Activated naive CD4-positive, alpha-beta T cell treated with anti-CD3 and anti-CD28 coated beads, Interleukin-2, amount 50 U/mL, for 72 hours (primary cell): Measurements from ENCODE around the gene CLSTN1. TPM values are rescaled to one million over a fixed set of nuclear protein-coding genes. Genes with fewer than 3 reads are reported as not detected.
"Not testable (repeated sequence)": the region's sequence is repeated elsewhere in the genome, so short reads cannot be mapped to it uniquely, and the experiment has no call there.

Experiments used
- ATAC-seq, 2 donors: fragments of 150-1000 bp; cut with Tn5 transposase; 2 replicates each; pipeline ENCODE4 v1.10.0; 2021; ENCODE audit warnings: mild to moderate bottlenecking in 2 of 2, moderate library complexity in 2 of 2
- DNase-seq, 2 donors: peaks; one replicate each; pipeline ENCODE4 v3.0.0; 2021 to 2022; ENCODE audit warnings: low spot score in 2 of 2
- H3K27ac Mint-ChIP-seq, 2 donors: one replicate each; pipeline ENCODE4 v1.8.0; 2022; ENCODE audit warnings: mild to moderate bottlenecking in 2 of 2, mixed read lengths in 2 of 2
- H3K36me3 Mint-ChIP-seq, 2 donors: one replicate each; pipeline ENCODE4 v1.8.0; 2022; ENCODE audit warnings: mixed read lengths in 2 of 2
- H3K9me3 Mint-ChIP-seq, 2 donors: one replicate each; pipeline ENCODE4 v1.8.0; 2022; ENCODE audit warnings: mixed read lengths in 2 of 2
- total RNA-seq, 2 donors: library from RNA; stranded (reverse); gene quantifications; one replicate each; pipeline ENCODE4 v1.2.3, GENCODE V29; 2022

The CLSTN1 gene
- total RNA-seq, 2 donors from 2014 or later: 15.6 to 43.3 TPM

- H3K27ac Mint-ChIP-seq: no peak overlapping the region
- no peaks in the 10 kb centered on the region for H3K36me3 Mint-ChIP-seq
- no peaks in the 10 kb centered on the region for H3K9me3 Mint-ChIP-seq
- ATAC-seq: no peak
- DNase-seq: no peak
These were observed 29.7 kb downstream of the CLSTN1 start for GRCh38 chr1:9794081-9794480.

GRCh38 chr1:9793291-9793690, 30.5 kb downstream of the CLSTN1 start:
- DNase-seq: no peak
- Mint-ChIP-seq H3K36me3 (no peaks in the 10 kb centered on the region), H3K27ac (no peak overlapping the region), H3K9me3 (no peaks in the 10 kb centered on the region)
- ATAC-seq: no peak

- DNase-seq (no peak), ATAC-seq (no peak)
- Mint-ChIP-seq H3K36me3 (no peaks in the 10 kb centered on the region), H3K27ac (no peak overlapping the region), H3K9me3 (no peaks in the 10 kb centered on the region)
These were observed 31.4 kb downstream of the CLSTN1 start for GRCh38 chr1:9792156-9793042.

- not testable (repeated sequence) for ATAC-seq, H3K27ac Mint-ChIP-seq
These were observed 34.1 kb downstream of the CLSTN1 start for GRCh38 chr1:9789700-9790099.

GRCh38 chr1:9787702-9788101, 36.1 kb downstream of the CLSTN1 start:
- Mint-ChIP-seq H3K36me3 (no peaks in the 10 kb centered on the region), H3K9me3 (no peaks in the 10 kb centered on the region), H3K27ac (peak overlapping the region; percentile 72 to 75)
- ATAC-seq: peak; percentile 89 to 92
- peak in 1 of 2 donors; percentile 45 for DNase-seq

More at GRCh38 chr1:9789700-9790099, 34.1 kb downstream of the CLSTN1 start:
- not testable (repeated sequence) for H3K9me3 Mint-ChIP-seq, DNase-seq, H3K36me3 Mint-ChIP-seq

GRCh38 chr1:9785406-9785805, 38.4 kb downstream of the CLSTN1 start:
- ATAC-seq (no peak), DNase-seq (no peak)
- no peak overlapping the region for H3K27ac Mint-ChIP-seq
- no peaks in the 10 kb centered on the region for H3K36me3 Mint-ChIP-seq
- no peaks in the 10 kb centered on the region for H3K9me3 Mint-ChIP-seq

GRCh38 chr1:9784508-9785133, 39.1 kb downstream of the CLSTN1 start:
- H3K36me3 Mint-ChIP-seq: no peaks in the 10 kb centered on the region
- no peak overlapping the region for H3K27ac Mint-ChIP-seq
- ATAC-seq: peak; percentile 29 to 47
- H3K9me3 Mint-ChIP-seq: no peaks in the 10 kb centered on the region
- DNase-seq: peak in 1 of 2 donors; percentile 65

- H3K36me3 Mint-ChIP-seq: no peaks in the 10 kb centered on the region
- no peak for ATAC-seq
- no peak overlapping the region for H3K27ac Mint-ChIP-seq
- no peaks in the 10 kb centered on the region for H3K9me3 Mint-ChIP-seq
- DNase-seq: no peak
These were observed 40.9 kb downstream of the CLSTN1 start for GRCh38 chr1:9782897-9783296.

- DNase-seq (no peak), ATAC-seq (no peak)
- no peak overlapping the region for H3K27ac Mint-ChIP-seq
- H3K9me3 Mint-ChIP-seq: no peaks in the 10 kb centered on the region
- no peaks in the 10 kb centered on the region for H3K36me3 Mint-ChIP-seq
These were observed 41.5 kb downstream of the CLSTN1 start for GRCh38 chr1:9782116-9782751.

- no peak overlapping the region for H3K27ac Mint-ChIP-seq
- H3K9me3 Mint-ChIP-seq: no peaks in the 10 kb centered on the region
- no peaks in the 10 kb centered on the region for H3K36me3 Mint-ChIP-seq
- no peak for DNase-seq
- ATAC-seq: peak in 1 of 2 donors; percentile 50
These were observed 43.1 kb downstream of the CLSTN1 start for GRCh38 chr1:9780554-9781110.

GRCh38 chr1:9778905-9779304, 44.9 kb downstream of the CLSTN1 start:
- H3K9me3 Mint-ChIP-seq: no peaks in the 10 kb centered on the region
- ATAC-seq: no peak
- no peak for DNase-seq
- H3K27ac Mint-ChIP-seq: no peak overlapping the region
- H3K36me3 Mint-ChIP-seq: no peaks in the 10 kb centered on the region

GRCh38 chr1:9776685-9777084, 47.1 kb downstream of the CLSTN1 start:
- ATAC-seq: no peak
- Mint-ChIP-seq H3K27ac (no peak overlapping the region), H3K36me3 (peaks cover 0 to 5% of the 10 kb centered on the region in 2 donors), H3K9me3 (no peaks in the 10 kb centered on the region)
- DNase-seq: no peak

GRCh38 chr1:9774712-9775679, 48.8 kb downstream of the CLSTN1 start:
- H3K9me3 Mint-ChIP-seq: no peaks in the 10 kb centered on the region

GRCh38 chr1:9770298-9770697, 53.5 kb downstream of the CLSTN1 start:
- ATAC-seq (no peak), DNase-seq (no peak)
- Mint-ChIP-seq H3K27ac (no peak overlapping the region), H3K9me3 (no peaks in the 10 kb centered on the region), H3K36me3 (peaks cover 0 to 5% of the 10 kb centered on the region in 2 donors)

More at GRCh38 chr1:9774712-9775679, 48.8 kb downstream of the CLSTN1 start:
- Mint-ChIP-seq H3K36me3 (peaks cover 0 to 5% of the 10 kb centered on the region in 2 donors), H3K27ac (peak overlapping the region in 1 of 2 donors; percentile 55)
- ATAC-seq: no peak
- DNase-seq: no peak

GRCh38 chr1:9768983-9769382, 54.8 kb downstream of the CLSTN1 start:
- peaks cover 0 to 5% of the 10 kb centered on the region in 2 donors for H3K36me3 Mint-ChIP-seq
- no peaks in the 10 kb centered on the region for H3K9me3 Mint-ChIP-seq
- DNase-seq (no peak), ATAC-seq (no peak)
- no peak overlapping the region for H3K27ac Mint-ChIP-seq
